H1 (cell line): ENCODE data around the gene PLXNB3. TPM values are rescaled to one million over a fixed set of nuclear protein-coding genes. Genes with fewer than 3 reads are reported as not detected.

ENCODE experiments used
- CTCF ChIA-PET: fragments of 300-600 bp; sonication (Branson Sonifier 250); formaldehyde crosslinking; loops from one replicate; lab custom pipeline; 2021; ENCODE audit not compliant: partially characterized antibody; lab: Charles Lee
- POLR2A ChIA-PET: fragments of 300-600 bp; sonication (Branson Sonifier 250); formaldehyde crosslinking; loops from one replicate; lab custom pipeline; 2021; ENCODE audit warnings: inconsistent platforms; ENCODE audit not compliant: partially characterized antibody; lab: Charles Lee
- DNase-seq, 2 experiments: peaks; one replicate each; pipeline versions ENCODE4 v3.0.0 to v3.0.0-alpha.2; 2010 to 2022; ENCODE audit warnings: low spot score in 2 of 2, low read depth in 1 of 2, mixed read lengths in 1 of 2
- FAIRE-seq: peaks from 2 replicates; lab custom pipeline; 2011; peaks lifted over from hg19 to GRCh38; lab: Jason Lieb, UNC
- H2AFZ ChIP-seq: 2 replicates; pipeline ENCODE4 v1.8.1; 2012; ENCODE audit warnings: low read length, inconsistent platforms
- H2AK5ac ChIP-seq: 2 replicates; pipeline ENCODE4 v1.6.1; 2013; ENCODE audit warnings: low read depth, low read length
- H2BK120ac ChIP-seq: replicated peaks from 2 replicates; pipeline ENCODE3; 2013; ENCODE audit warnings: low read depth, low read length, inconsistent platforms
- H2BK12ac ChIP-seq: 2 replicates; pipeline ENCODE4 v1.6.1; 2013; ENCODE audit warnings: low read depth, low read length
- H2BK15ac ChIP-seq: 2 replicates; pipeline ENCODE4 v1.6.1; 2013; ENCODE audit warnings: low read length
- H2BK20ac ChIP-seq: 2 replicates; pipeline ENCODE4 v1.6.1; 2013; ENCODE audit warnings: low read length
- H2BK5ac ChIP-seq: 2 replicates; pipeline ENCODE4 v1.6.1; 2013; ENCODE audit warnings: low read depth, low read length
- H3K14ac ChIP-seq: 2 replicates; pipeline ENCODE4 v1.6.1; 2013; ENCODE audit warnings: inconsistent platforms; ENCODE audit not compliant: insufficient read length
- H3K18ac ChIP-seq: 2 replicates; pipeline ENCODE4 v1.6.1; 2013; ENCODE audit warnings: low read length; ENCODE audit errors: extremely low read depth
- H3K23ac ChIP-seq: 2 replicates; pipeline ENCODE4 v1.6.1; 2013; ENCODE audit warnings: inconsistent platforms; ENCODE audit not compliant: insufficient read length
- H3K23me2 ChIP-seq: 2 replicates; pipeline ENCODE4 v1.6.1; 2013; ENCODE audit warnings: low read depth, low read length
- H3K27ac ChIP-seq: 2 replicates; pipeline ENCODE4 v1.6.1; 2011; ENCODE audit warnings: low read depth, low read length, inconsistent platforms
- H3K27me3 ChIP-seq, 4 experiments: replicated peaks in 1 of 4; 1 replicate in 1 of 4; 2 replicates in 3 of 4; pipeline versions ENCODE4 v1.6.1 to v1.8.1; 2011 to 2013; ENCODE audit warnings: low read length in 3 of 4, mild to moderate bottlenecking in 3 of 4, inconsistent platforms in 2 of 4, mixed read lengths in 2 of 4, moderate library complexity in 1 of 4; ENCODE audit not compliant: control insufficient read depth in 3 of 4, insufficient read depth in 3 of 4; ENCODE audit errors: extremely low read depth in 1 of 4
- H3K36me3 ChIP-seq, 4 experiments: 2 replicates each; pipeline versions ENCODE4 v1.6.1 to v1.8.1; 2011 to 2013; ENCODE audit warnings: mild to moderate bottlenecking in 4 of 4, low read length in 3 of 4, moderate library complexity in 2 of 4, control low read depth in 1 of 4, inconsistent platforms in 1 of 4; ENCODE audit not compliant: insufficient read depth in 4 of 4, control insufficient read depth in 2 of 4
- H3K4ac ChIP-seq: replicated peaks from 2 replicates; pipeline ENCODE3; 2013; ENCODE audit warnings: low read length, low read depth, mixed read lengths, inconsistent platforms; ENCODE audit not compliant: insufficient read length
- H3K4me1 ChIP-seq, 4 experiments: replicated peaks in 1 of 4; 1 replicate in 1 of 4; 2 replicates in 3 of 4; pipeline versions ENCODE4 v1.6.1 to v1.8.1; 2011 to 2013; ENCODE audit warnings: low read length in 3 of 4, inconsistent platforms in 2 of 4, mixed read lengths in 1 of 4; ENCODE audit not compliant: insufficient read depth in 4 of 4, control insufficient read depth in 3 of 4
- H3K4me2 ChIP-seq, 2 experiments: 2 replicates each; pipeline versions ENCODE4 v1.6.1 to v1.8.1; 2011 to 2013; ENCODE audit warnings: low read depth in 2 of 2, low read length in 2 of 2, control low read depth in 1 of 2, inconsistent platforms in 1 of 2, mild to moderate bottlenecking in 1 of 2; ENCODE audit not compliant: insufficient read depth in 1 of 2
- H3K4me3 ChIP-seq, 4 experiments: fragments of 200-600, 300-600 bp in 1 of 4; sonication (generic), shearing (Covaris generic), sonication (Bioruptor Twin) in 1 of 4; 2 replicates each; pipeline versions ENCODE4 v1.5.1 to v1.8.1; 2011 to 2016; ENCODE audit warnings: low read length in 4 of 4, low read depth in 3 of 4, control low read depth in 2 of 4, inconsistent platforms in 2 of 4, mild to moderate bottlenecking in 2 of 4, mixed read lengths in 1 of 4, moderate library complexity in 1 of 4; ENCODE audit not compliant: insufficient read depth in 2 of 4; ENCODE audit errors: extremely low read depth in 1 of 4
- H3K56ac ChIP-seq: replicated peaks from 2 replicates; pipeline ENCODE3; 2013; ENCODE audit warnings: low read depth, mild to moderate bottlenecking, mixed read lengths, low read length, inconsistent platforms; ENCODE audit not compliant: insufficient read length
- H3K79me1 ChIP-seq: 2 replicates; pipeline ENCODE4 v1.6.1; 2013; ENCODE audit warnings: low read depth, low read length, control low read depth
- H3K79me2 ChIP-seq, 2 experiments: 2 replicates each; pipeline versions ENCODE4 v1.6.1 to v1.8.1; 2012 to 2013; ENCODE audit warnings: low read length in 2 of 2, mild to moderate bottlenecking in 2 of 2, inconsistent platforms in 1 of 2; ENCODE audit not compliant: insufficient read depth in 2 of 2, control insufficient read depth in 1 of 2
- H3K9ac ChIP-seq, 4 experiments: replicated peaks in 1 of 4; 1 replicate in 1 of 4; 2 replicates in 3 of 4; pipeline versions ENCODE4 v1.6.1 to v1.8.1; 2011 to 2013; ENCODE audit warnings: low read depth in 3 of 4, low read length in 3 of 4, control low read depth in 2 of 4, mild to moderate bottlenecking in 2 of 4, moderate library complexity in 2 of 4, inconsistent platforms in 1 of 4; ENCODE audit errors: extremely low read depth in 1 of 4
- H3K9me3 ChIP-seq, 2 experiments: 2 replicates each; pipeline versions ENCODE4 v1.6.1 to v1.8.1; 2012 to 2013; ENCODE audit warnings: mild to moderate bottlenecking in 2 of 2, moderate library complexity in 2 of 2, control low read depth in 1 of 2, inconsistent platforms in 1 of 2, low read depth in 1 of 2, low read length in 1 of 2, mixed read lengths in 1 of 2; ENCODE audit not compliant: insufficient read depth in 2 of 2
- H4K20me1 ChIP-seq, 2 experiments: replicated peaks in 1 of 2; 2 replicates each; pipeline versions ENCODE3 to v1.8.1; 2011 to 2013; ENCODE audit warnings: inconsistent platforms in 2 of 2, low read length in 2 of 2, mild to moderate bottlenecking in 1 of 2; ENCODE audit not compliant: insufficient read depth in 2 of 2, control insufficient read depth in 1 of 2
- H4K5ac ChIP-seq: 2 replicates; pipeline ENCODE4 v1.6.1; 2013; ENCODE audit warnings: low read length, low read depth, mixed read lengths, inconsistent platforms; ENCODE audit not compliant: insufficient read length
- H4K8ac ChIP-seq: 2 replicates; pipeline ENCODE4 v1.8.0; 2013; ENCODE audit warnings: mild to moderate bottlenecking, moderate library complexity, low read length, inconsistent platforms; ENCODE audit not compliant: insufficient read depth; ENCODE audit errors: extremely low read depth
- H4K91ac ChIP-seq: replicated peaks from 2 replicates; pipeline ENCODE3; 2013; ENCODE audit warnings: low read length, mixed read lengths, inconsistent platforms; ENCODE audit not compliant: insufficient read length
- ASH2L ChIP-seq: fragments of 200-600, 300-600 bp; sonication (generic); IDR thresholded peaks from one replicate; pipeline ENCODE4 v1.7.1; 2017; ENCODE audit warnings: low read length
- ATF3 ChIP-seq: IDR thresholded peaks from 2 replicates; pipeline ENCODE4 v1.6.1; 2011; ENCODE audit warnings: low read depth, mild to moderate bottlenecking, low read length; ENCODE audit not compliant: insufficient read depth
- BACH1 ChIP-seq: IDR thresholded peaks from 2 replicates; pipeline ENCODE4 v1.6.1; 2012; ENCODE audit warnings: low read length, improper control_type of control experiment
- CBX8 ChIP-seq: fragments of 300-800, 300-1000 bp; sonication (generic); IDR thresholded peaks from 2 replicates; pipeline ENCODE4 v1.7.1; 2016; ENCODE audit warnings: low read depth, low read length, borderline replicate concordance
- CHD2 ChIP-seq: IDR thresholded peaks from 2 replicates; pipeline ENCODE4 v1.6.1; 2012; ENCODE audit warnings: low read length, improper control_type of control experiment
- E2F6 ChIP-seq: IDR thresholded peaks from 2 replicates; pipeline ENCODE4 v1.6.1; 2012; ENCODE audit warnings: inconsistent platforms
- EZH2 ChIP-seq: fragments of 200-600 bp; sonication (generic); IDR thresholded peaks from 2 replicates; pipeline ENCODE4 v1.7.1; 2012; ENCODE audit warnings: low read depth, mild to moderate bottlenecking, moderate library complexity, low read length, inconsistent platforms; ENCODE audit not compliant: severe bottlenecking
- GTF2F1 ChIP-seq: IDR thresholded peaks from 2 replicates; pipeline ENCODE4 v1.6.1; 2012; ENCODE audit warnings: low read depth, low read length, improper control_type of control experiment, borderline replicate concordance
- KDM1A ChIP-seq: fragments of 200-600, 300-600 bp; sonication (generic); IDR thresholded peaks from 2 replicates; pipeline ENCODE4 v1.7.1; 2016; ENCODE audit warnings: mild to moderate bottlenecking, low read length, borderline replicate concordance
- MAFK ChIP-seq: IDR thresholded peaks from 2 replicates; pipeline ENCODE4 v1.6.1; 2012; ENCODE audit warnings: low read depth, mild to moderate bottlenecking, improper control_type of control experiment, low read length
- SAP30 ChIP-seq: fragments of 300-600 bp; sonication (generic); IDR thresholded peaks from 2 replicates; pipeline ENCODE4 v1.7.1; 2012; ENCODE audit warnings: low read length, moderate library complexity, mild to moderate bottlenecking, inconsistent platforms; ENCODE audit not compliant: insufficient read depth, insufficient replicate concordance
- ZNF274 ChIP-seq: IDR thresholded peaks from 2 replicates; pipeline ENCODE4 v1.7.0; 2012; ENCODE audit warnings: low read length, borderline replicate concordance; ENCODE audit errors: extremely low read depth
- WGBS, 2 experiments: shearing (Covaris generic) in 1 of 2; methylation state at CpG; one replicate each; pipeline versions ENCODE4 v1.1.6 to v1.1.7; 2013 to 2015; ENCODE audit warnings: low lambda C conversion rate in 2 of 2, mixed read lengths in 2 of 2, inconsistent platforms in 1 of 2, low coverage in 1 of 2, missing lambda C conversion rate in 1 of 2; ENCODE audit not compliant: insufficient replicate concordance in 2 of 2, insufficient coverage in 1 of 2, insufficient read length in 1 of 2; ENCODE audit errors: extremely low coverage in 1 of 2, missing lambda C conversion rate in 1 of 2; 5-methylcytosine and 5-hydroxymethylcytosine counted together
- polyA plus RNA-seq, 7 experiments: library from polyadenylated mRNA; depleted of rRNA in 3 of 7; stranded (reverse) in 5 of 7; unstranded in 2 of 7; fragments of >200 nt in 5 of 7; fragments of 200-250 nt in 2 of 7; gene quantifications; 1 replicate in 5 of 7; 2 replicates in 1 of 7; 4 replicates in 1 of 7; pipeline versions ENCODE4 v1.2.1 to v1.2.3, GENCODE V29; 2011 to 2013; ENCODE audit warnings: missing spikeins in 2 of 7, mixed read lengths in 2 of 7
- total RNA-seq: library from RNA; stranded (reverse); fragmentation: NEBNext Ultra II Directional; extraction: Animal tissue kit (Norgen Biotek cat#: 25700); gene quantifications from 2 replicates; pipeline ENCODE4 v1.2.1, GENCODE V29; 2021

The PLXNB3 gene
- total and polyA plus RNA-seq, 2 of the 8 experiments (the other 6 are each of a cell fraction or from before 2014, with no cell fraction given): 1.2 to 2.7 TPM

- Histone ChIP-seq H3K4me3 (no peak overlapping the region), H2BK20ac (no peak overlapping the region), H3K4me2 (no peak overlapping the region), H3K27me3 (no peaks in the 10 kb centered on the region), H3K56ac (no peak overlapping the region), H3K18ac (no peak overlapping the region), H3K4me1 (no peaks in the 10 kb centered on the region), H4K8ac (no peak overlapping the region), H3K79me2 (no peaks in the 10 kb centered on the region), H4K20me1 (peaks cover 0 to 2% of the 10 kb centered on the region in 2 experiments), H3K14ac (no peak overlapping the region), H3K9ac (no peak overlapping the region), H3K27ac (no peak overlapping the region), H3K36me3 (peaks cover 0 to 5% (median 0%) of the 10 kb centered on the region in 4 experiments; a peak in 2 of 8 replicates), H2AFZ (no peak overlapping the region), H3K23ac (no peak overlapping the region), H3K23me2 (no peaks in the 10 kb centered on the region), H4K91ac (no peak overlapping the region), H3K4ac (no peak overlapping the region), H2BK12ac (no peak overlapping the region), H2AK5ac (no peak overlapping the region), H4K5ac (no peak overlapping the region), H2BK120ac (no peak overlapping the region), H3K79me1 (no peaks in the 10 kb centered on the region), H3K9me3 (no peaks in the 10 kb centered on the region), H2BK15ac (no peak overlapping the region), H2BK5ac (no peak overlapping the region)
- DNase-seq (no peak), FAIRE-seq (no peak)
- ChIA-PET POLR2A (interaction anchor here (0.9 to 1.4 kb wide), 3 partner anchors 9 to 27 kb away, joined by 3 to 4 read pairs (median 3); partner anchors contain the start of genes IDH3G and SSR4), CTCF (no interaction called here)
- WGBS, 2 experiments: 72% methylated on average over 5 of the region's 27 CpGs; no CpG with 5 or more reads in 1 of the 2 experiments
- TF ChIP-seq CHD2 (no peak), CBX8 (no peak), ATF3 (no peak), SAP30 (no peak), BACH1 (no peak), EZH2 (no peak), E2F6 (no peak), MAFK (no peak), ASH2L (no peak), KDM1A (no peak), GTF2F1 (no peak), ZNF274 (no peak)
Measured at GRCh38 chrX:153784325-153784967, 20.4 kb downstream of the PLXNB3 start.
